HG03060 (cell line): ENCODE data around the gene NR5A1.

Source experiments
- ATAC-seq: cut with Tn5 transposase; IDR thresholded peaks from one replicate; pipeline ENCODE4 v1.9.1; 2021; ENCODE audit warnings: low read depth, moderate number of reproducible peaks; ENCODE audit not compliant: unreplicated experiment

The NR5A1 gene

GRCh38 chr9:124448019-124448418 is 59.2 kb downstream of the NR5A1 start:
- no peak for ATAC-seq

GRCh38 chr9:124447297-124447661 is 59.9 kb downstream of the NR5A1 start:
- ATAC-seq = no peak

GRCh38 chr9:124444166-124444565 is 63.0 kb downstream of the NR5A1 start:
- ATAC-seq = no peak

- no peak for ATAC-seq
Observed at GRCh38 chr9:124443625-124444024, 63.6 kb downstream of the NR5A1 start.

GRCh38 chr9:124442826-124443225 is 64.4 kb downstream of the NR5A1 start:
- ATAC-seq = no peak

GRCh38 chr9:124442379-124442778 is 64.8 kb downstream of the NR5A1 start:
- ATAC-seq = no peak

GRCh38 chr9:124441291-124441690 is 65.9 kb downstream of the NR5A1 start:
- ATAC-seq = no peak

GRCh38 chr9:124440786-124441185 is 66.4 kb downstream of the NR5A1 start:
- ATAC-seq = no peak

GRCh38 chr9:124439686-124440243 is 67.4 kb downstream of the NR5A1 start:
- no peak for ATAC-seq

- ATAC-seq = no peak
Observed at GRCh38 chr9:124439086-124439485, 68.1 kb downstream of the NR5A1 start.

GRCh38 chr9:124438091-124438490 is 69.1 kb downstream of the NR5A1 start:
- no peak for ATAC-seq

GRCh38 chr9:124437086-124437485 is 70.1 kb downstream of the NR5A1 start:
- ATAC-seq = no peak

GRCh38 chr9:124436320-124436719 is 70.9 kb downstream of the NR5A1 start:
- no peak for ATAC-seq
